ENCODE measurements around the gene HIVEP1. TPM values are rescaled to one million over a fixed set of nuclear protein-coding genes. Genes with fewer than 3 reads are reported as not detected.
A peak's percentile ranks its signal among the peaks of the same experiment; 100 is the strongest.

The HIVEP1 gene
- polyA plus RNA-seq, 1 of the 3 experiments (the other 2 are of a cell fraction), result 7.7 TPM

GRCh38 chr6:11968241-11968806, 43.8 kb upstream of the HIVEP1 start (continued):
- TF ChIP-seq SMC3 (IDR thresholded peaks at IDR 0.05; ENCODE audit: low read depth, low read length), result no peak
- TF ChIP-seq YY1 (IDR thresholded peaks at IDR 0.05; ENCODE audit: low read depth), result no peak
- TF ChIP-seq CTCF (IDR thresholded peaks at IDR 0.05), result no peak
- TF ChIP-seq FOXM1 (IDR thresholded peaks at IDR 0.05; ENCODE audit: low read depth), result no peak
- TF ChIP-seq POLR2AphosphoS5 (IDR thresholded peaks at IDR 0.05; ENCODE audit: low read depth, low read length), result no peak

DNA sequence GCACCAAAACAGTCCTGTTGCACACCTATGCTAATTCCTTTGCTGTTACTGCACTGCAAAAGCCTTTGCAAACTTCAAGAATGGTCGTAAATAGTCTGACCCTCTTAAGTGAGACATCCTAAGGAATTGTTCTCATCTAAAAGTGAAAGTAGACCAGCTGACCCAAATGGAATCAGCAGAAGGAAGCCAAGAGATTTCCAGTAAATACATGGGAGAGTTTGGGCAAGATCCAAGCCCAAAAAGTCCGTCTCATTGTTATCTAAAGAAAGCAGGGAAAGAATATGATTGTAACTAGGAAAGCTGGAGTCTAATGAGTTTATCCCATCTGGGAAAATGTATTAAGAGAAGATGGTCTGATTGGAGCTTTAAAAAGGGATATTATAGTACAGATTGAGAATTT, 43.0 kb upstream of the HIVEP1 start:
- 66% methylated on average over 2 of the region's 2 CpGs for WGBS (ENCODE audit: low lambda C conversion rate)
- ChIA-PET POLR2A (no interaction called here), CTCF (no interaction called here)
- Histone ChIP-seq H3K9me3 (no peaks in the 10 kb centered on the region), H3K27ac (ENCODE audit: low read depth in 2 of 2, low read length in 1 of 2) (no peak overlapping the region), H3K4me3 (ENCODE audit: low read depth in 2 of 2, low read length in 1 of 2) (no peak overlapping the region), H3K9me2 (no peaks in the 10 kb centered on the region), H3K4me1 (ENCODE audit: control insufficient read depth in 1 of 2, insufficient read depth in 2 of 2, low read depth in 1 of 2, low read length in 1 of 2) (peaks cover 0 to 7% of the 10 kb centered on the region in 2 experiments; a peak in 2 of 4 replicates), H3K9ac (no peak overlapping the region), H3F3A (replicated peaks; ENCODE audit: insufficient read depth) (peaks cover 6% of the 10 kb centered on the region), H3K4me2 (no peak overlapping the region), H3K79me2 (ENCODE audit: insufficient read depth) (no peaks in the 10 kb centered on the region), H3K36me3 (replicated peaks in 1 of 2; ENCODE audit: control insufficient read depth in 1 of 2, insufficient read depth in 2 of 2, low read length in 1 of 2) (no peaks in the 10 kb centered on the region), H2AFZ (ENCODE audit: low read depth) (0 out of 2 replicates have a peak overlapping the region, but pooled peaks have one; percentile 10), H3K27me3 (ENCODE audit: insufficient read depth) (no peaks in the 10 kb centered on the region), H4K20me1 (ENCODE audit: insufficient read depth) (no peaks in the 10 kb centered on the region)
- no peak for DNase-seq
- TF ChIP-seq TEAD4 (IDR thresholded peaks at IDR 0.05; ENCODE audit: borderline replicate concordance, insufficient read depth) (no peak), EZH2phosphoT487 (IDR thresholded peaks at IDR 0.05; ENCODE audit: borderline replicate concordance, low read depth) (no peak), MAX (IDR thresholded peaks at IDR 0.05; ENCODE audit: low read depth) (no peak), FOSL2 (IDR thresholded peaks at IDR 0.05; ENCODE audit: borderline replicate concordance, low read depth) (no peak), NFIC (IDR thresholded peaks at IDR 0.05; ENCODE audit: borderline replicate concordance) (no peak), USF2 (IDR thresholded peaks at IDR 0.05; ENCODE audit: borderline replicate concordance, low read depth, low read length) (no peak), MXI1 (IDR thresholded peaks at IDR 0.05; ENCODE audit: low read depth, low read length) (no peak), YY1 (IDR thresholded peaks at IDR 0.05; ENCODE audit: low read depth) (no peak), MEF2A (IDR thresholded peaks at IDR 0.05; ENCODE audit: borderline replicate concordance, low read depth) (no peak), GATA2 (CRISPR knock-in tag; IDR thresholded peaks at IDR 0.05) (no peak)
- TF ChIP-seq, protein P1, sequence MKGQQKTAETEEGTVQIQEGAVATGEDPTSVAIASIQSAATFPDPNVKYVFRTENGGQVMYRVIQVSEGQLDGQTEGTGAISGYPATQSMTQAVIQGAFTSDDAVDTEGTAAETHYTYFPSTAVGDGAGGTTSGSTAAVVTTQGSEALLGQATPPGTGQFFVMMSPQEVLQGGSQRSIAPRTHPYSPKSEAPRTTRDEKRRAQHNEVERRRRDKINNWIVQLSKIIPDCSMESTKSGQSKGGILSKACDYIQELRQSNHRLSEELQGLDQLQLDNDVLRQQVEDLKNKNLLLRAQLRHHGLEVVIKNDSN (IDR thresholded peaks at IDR 0.05; ENCODE audit: borderline replicate concordance, low read depth), result no peak
- TF ChIP-seq, protein P2, sequence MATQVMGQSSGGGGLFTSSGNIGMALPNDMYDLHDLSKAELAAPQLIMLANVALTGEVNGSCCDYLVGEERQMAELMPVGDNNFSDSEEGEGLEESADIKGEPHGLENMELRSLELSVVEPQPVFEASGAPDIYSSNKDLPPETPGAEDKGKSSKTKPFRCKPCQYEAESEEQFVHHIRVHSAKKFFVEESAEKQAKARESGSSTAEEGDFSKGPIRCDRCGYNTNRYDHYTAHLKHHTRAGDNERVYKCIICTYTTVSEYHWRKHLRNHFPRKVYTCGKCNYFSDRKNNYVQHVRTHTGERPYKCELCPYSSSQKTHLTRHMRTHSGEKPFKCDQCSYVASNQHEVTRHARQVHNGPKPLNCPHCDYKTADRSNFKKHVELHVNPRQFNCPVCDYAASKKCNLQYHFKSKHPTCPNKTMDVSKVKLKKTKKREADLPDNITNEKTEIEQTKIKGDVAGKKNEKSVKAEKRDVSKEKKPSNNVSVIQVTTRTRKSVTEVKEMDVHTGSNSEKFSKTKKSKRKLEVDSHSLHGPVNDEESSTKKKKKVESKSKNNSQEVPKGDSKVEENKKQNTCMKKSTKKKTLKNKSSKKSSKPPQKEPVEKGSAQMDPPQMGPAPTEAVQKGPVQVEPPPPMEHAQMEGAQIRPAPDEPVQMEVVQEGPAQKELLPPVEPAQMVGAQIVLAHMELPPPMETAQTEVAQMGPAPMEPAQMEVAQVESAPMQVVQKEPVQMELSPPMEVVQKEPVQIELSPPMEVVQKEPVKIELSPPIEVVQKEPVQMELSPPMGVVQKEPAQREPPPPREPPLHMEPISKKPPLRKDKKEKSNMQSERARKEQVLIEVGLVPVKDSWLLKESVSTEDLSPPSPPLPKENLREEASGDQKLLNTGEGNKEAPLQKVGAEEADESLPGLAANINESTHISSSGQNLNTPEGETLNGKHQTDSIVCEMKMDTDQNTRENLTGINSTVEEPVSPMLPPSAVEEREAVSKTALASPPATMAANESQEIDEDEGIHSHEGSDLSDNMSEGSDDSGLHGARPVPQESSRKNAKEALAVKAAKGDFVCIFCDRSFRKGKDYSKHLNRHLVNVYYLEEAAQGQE (IDR thresholded peaks at IDR 0.05; ENCODE audit: low read depth, low read length), result no peak
- TF ChIP-seq, protein P3, sequence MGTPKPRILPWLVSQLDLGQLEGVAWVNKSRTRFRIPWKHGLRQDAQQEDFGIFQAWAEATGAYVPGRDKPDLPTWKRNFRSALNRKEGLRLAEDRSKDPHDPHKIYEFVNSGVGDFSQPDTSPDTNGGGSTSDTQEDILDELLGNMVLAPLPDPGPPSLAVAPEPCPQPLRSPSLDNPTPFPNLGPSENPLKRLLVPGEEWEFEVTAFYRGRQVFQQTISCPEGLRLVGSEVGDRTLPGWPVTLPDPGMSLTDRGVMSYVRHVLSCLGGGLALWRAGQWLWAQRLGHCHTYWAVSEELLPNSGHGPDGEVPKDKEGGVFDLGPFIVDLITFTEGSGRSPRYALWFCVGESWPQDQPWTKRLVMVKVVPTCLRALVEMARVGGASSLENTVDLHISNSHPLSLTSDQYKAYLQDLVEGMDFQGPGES (IDR thresholded peaks at IDR 0.05; ENCODE audit: low read depth, low read length), result no peak

All from SK-N-SH (cell line).